HCT116 (cell line): ENCODE data around the gene NOC4L.

Source experiments
- CTCF ChIP-seq, 3 experiments: fragments of 200-600 bp in 1 of 3; sonication (generic) in 1 of 3; IDR thresholded peaks in 2 of 3; conservative IDR thresholded peaks in 1 of 3; 2 replicates each; pipeline ENCODE4 v1.5.1; 2012 to 2017; ENCODE audit warnings: low read depth in 2 of 3, low read length in 2 of 3, antibody characterized with exemption in 1 of 3, borderline replicate concordance in 1 of 3, control low read depth in 1 of 3, mild to moderate bottlenecking in 1 of 3, mixed read lengths in 1 of 3, mixed run types in 1 of 3, moderate library complexity in 1 of 3; ENCODE audit not compliant: insufficient read depth in 1 of 3
- EZH2 ChIP-seq: fragments of 200-600 bp; sonication (generic); IDR thresholded peaks from 2 replicates; pipeline ENCODE4 v1.6.1; 2017; ENCODE audit warnings: antibody characterized with exemption, mixed run types
- MAX ChIP-seq: IDR thresholded peaks from 2 replicates; pipeline ENCODE4 v1.6.1; 2012
- POLR2A ChIP-seq: IDR thresholded peaks from 2 replicates; pipeline ENCODE4 v1.7.0; 2011; ENCODE audit warnings: borderline replicate concordance; ENCODE audit not compliant: insufficient read depth, insufficient read length; ENCODE audit errors: extremely low read depth
- REST ChIP-seq: IDR thresholded peaks from 2 replicates; pipeline ENCODE4 v1.6.1; 2012; ENCODE audit warnings: low read depth
- TF ChIP-seq, protein P1 (sequence below): IDR thresholded peaks from 2 replicates; pipeline ENCODE4 v1.6.1; 2012

- TF ChIP-seq REST (no peak), CTCF (IDR thresholded peaks at IDR 0.05 in 2 of 3, conservative IDR thresholded peaks at IDR 0.05 in 1 of 3; ENCODE audit: borderline replicate concordance in 1 of 3, insufficient read depth in 1 of 3, low read depth in 2 of 3, low read length in 2 of 3) (no peak), POLR2A (no peak), MAX (no peak), EZH2 (no peak)
- TF ChIP-seq, protein P1, sequence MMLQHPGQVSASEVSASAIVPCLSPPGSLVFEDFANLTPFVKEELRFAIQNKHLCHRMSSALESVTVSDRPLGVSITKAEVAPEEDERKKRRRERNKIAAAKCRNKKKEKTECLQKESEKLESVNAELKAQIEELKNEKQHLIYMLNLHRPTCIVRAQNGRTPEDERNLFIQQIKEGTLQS: no peak
Observed at GRCh38 chr12:132179431-132180362, 35.4 kb downstream of the NOC4L start.
